GM12865 (cell line): Measurements from ENCODE around the gene NOC3L.

ENCODE experiments used
- DNase-seq: peaks from one replicate; pipeline ENCODE4 v3.0.0; 2010; ENCODE audit warnings: low read depth
- H3K4me3 ChIP-seq: 2 replicates; pipeline ENCODE4 v1.5.1; 2011; ENCODE audit warnings: mild to moderate bottlenecking, low read depth, low read length, control low read depth
- CTCF ChIP-seq: IDR thresholded peaks from 2 replicates; pipeline ENCODE4 v1.5.1; 2011; ENCODE audit warnings: low read length, control low read depth, low read depth, inconsistent platforms; ENCODE audit not compliant: insufficient read depth; ENCODE audit errors: missing control alignments

The NOC3L gene

GRCh38 chr10:94324609-94325233 lies 38.0 kb downstream of the NOC3L start:
- no peak for DNase-seq
- TF ChIP-seq CTCF, result no peak
- no peak overlapping the region for H3K4me3 ChIP-seq

DNA sequence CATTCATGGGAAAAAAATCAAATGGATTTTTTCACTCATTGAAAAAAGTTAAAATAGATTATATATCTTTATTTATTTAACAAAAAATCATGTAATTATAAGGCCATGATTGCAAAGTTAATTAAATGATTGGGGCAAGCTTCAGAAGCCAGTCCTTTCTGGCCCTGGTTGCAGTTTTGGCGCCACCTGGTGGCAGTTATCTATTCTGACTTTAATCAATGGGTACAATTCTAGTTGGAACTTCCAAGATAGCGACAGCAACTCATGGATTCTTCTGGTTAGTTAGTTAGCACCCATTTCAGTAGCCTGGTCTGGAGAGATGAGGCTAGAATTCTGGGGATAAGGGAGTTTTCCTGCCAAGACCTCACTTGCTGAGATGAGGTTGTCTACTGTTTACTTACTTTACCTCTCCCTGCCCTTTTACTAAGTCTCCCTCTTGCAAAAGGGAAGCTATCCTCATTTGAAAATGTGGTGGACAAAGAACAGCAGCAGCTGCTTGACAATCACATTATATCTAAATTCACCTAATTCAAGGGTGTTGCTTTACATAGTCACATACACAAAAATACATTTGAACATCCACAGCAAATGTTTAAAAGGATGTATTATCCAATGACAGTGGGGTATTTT lies 42.3 kb downstream of the NOC3L start:
- DNase-seq, result peak; percentile 70
- H3K4me3 ChIP-seq, result no peak overlapping the region
- peak; percentile 73 for TF ChIP-seq CTCF

GRCh38 chr10:94316560-94316959 lies 46.2 kb downstream of the NOC3L start:
- DNase-seq, result no peak
- H3K4me3 ChIP-seq, result no peak overlapping the region
- no peak for TF ChIP-seq CTCF

GRCh38 chr10:94315975-94316464 lies 46.7 kb downstream of the NOC3L start:
- no peak for TF ChIP-seq CTCF
- DNase-seq, result no peak

GRCh38 chr10:94315024-94315451 lies 47.7 kb downstream of the NOC3L start:
- no peak for DNase-seq
- no peak for TF ChIP-seq CTCF
- H3K4me3 ChIP-seq, result no peak overlapping the region

More at GRCh38 chr10:94315975-94316464, 46.7 kb downstream of the NOC3L start:
- no peak overlapping the region for H3K4me3 ChIP-seq

- no peak for DNase-seq
- no peak overlapping the region for H3K4me3 ChIP-seq
- no peak for TF ChIP-seq CTCF
These were observed 52.4 kb downstream of the NOC3L start for GRCh38 chr10:94310369-94310768.

GRCh38 chr10:94308866-94309265 lies 53.9 kb downstream of the NOC3L start:
- TF ChIP-seq CTCF, result no peak
- no peak for DNase-seq
- H3K4me3 ChIP-seq, result no peak overlapping the region
